WTC11 (cell line): Measurements from ENCODE around the gene EEF1AKMT1.

ENCODE experiments used
- CBFB ChIP-seq: sonication (generic); formaldehyde crosslinking; IDR thresholded peaks from 2 replicates; pipeline ENCODE4 v1.8.1; 2022; ENCODE audit warnings: mild to moderate bottlenecking, low read depth, missing genetic modification reagents
- IRF2 ChIP-seq: sonication (generic); formaldehyde crosslinking; IDR thresholded peaks from 2 replicates; pipeline ENCODE4 v1.8.0; 2022; ENCODE audit warnings: low read depth, missing genetic modification reagents, borderline replicate concordance
- JUN ChIP-seq: sonication (generic); formaldehyde crosslinking; IDR thresholded peaks from 2 replicates; pipeline ENCODE4 v1.8.0; 2023; ENCODE audit warnings: mild to moderate bottlenecking, missing genetic modification reagents
- NFE2L1 ChIP-seq: sonication (generic); formaldehyde crosslinking; IDR thresholded peaks from 2 replicates; pipeline ENCODE4 v1.8.1; 2023; ENCODE audit warnings: missing genetic modification reagents
- RORB ChIP-seq: fragments of 250-450 bp; sonication (Bioruptor Pico); IDR thresholded peaks from 2 replicates; pipeline ENCODE4 v1.9.0; 2021; ENCODE audit warnings: mild to moderate bottlenecking
- SMAD3 ChIP-seq: sonication (generic); formaldehyde crosslinking; IDR thresholded peaks from 2 replicates; pipeline ENCODE4 v1.8.0; 2022; ENCODE audit warnings: missing genetic modification reagents, mild to moderate bottlenecking, borderline replicate concordance
- ZNF232 ChIP-seq: sonication (generic); formaldehyde crosslinking; IDR thresholded peaks from 2 replicates; pipeline ENCODE4 v1.8.0; 2022; ENCODE audit warnings: mild to moderate bottlenecking, missing genetic modification reagents
- ZNF671 ChIP-seq: fragments of 250-450 bp; sonication (Bioruptor Pico); IDR thresholded peaks from 2 replicates; pipeline ENCODE4 v1.8.0; 2021; ENCODE audit warnings: mild to moderate bottlenecking
- TF ChIP-seq, protein P1 (sequence below): fragments of 200-600 bp; IDR thresholded peaks from 2 replicates; pipeline ENCODE4 v1.8.0; 2022; ENCODE audit warnings: antibody characterized with exemption
- TF ChIP-seq, protein P2 (sequence below): sonication (generic); formaldehyde crosslinking; IDR thresholded peaks from 2 replicates; pipeline ENCODE4 v1.8.0; 2022; ENCODE audit warnings: mild to moderate bottlenecking, missing genetic modification reagents
- TF ChIP-seq, protein P3 (sequence below): sonication (generic); formaldehyde crosslinking; IDR thresholded peaks from 2 replicates; pipeline ENCODE4 v1.8.1; 2022; ENCODE audit warnings: missing genetic modification reagents, borderline replicate concordance

DNA sequence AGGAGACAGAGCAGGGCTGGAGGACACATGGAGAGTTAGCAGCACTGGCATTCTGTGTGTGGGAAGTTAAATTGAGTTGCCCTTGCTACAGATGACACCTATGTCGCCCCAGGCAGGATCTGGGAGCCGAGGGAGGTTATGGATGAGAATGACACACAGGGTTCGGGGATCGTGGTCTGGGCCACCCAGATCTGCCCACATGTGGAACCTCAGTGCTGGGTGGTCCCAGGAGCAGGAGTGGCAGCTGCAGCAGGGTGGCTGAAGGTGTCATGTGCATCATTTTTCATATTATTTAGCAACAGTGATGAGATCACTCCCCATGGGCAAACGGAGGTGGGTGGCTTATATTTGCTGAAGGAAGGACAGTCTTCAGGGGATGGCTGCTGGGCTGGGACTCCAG is 67.1 kb downstream of the EEF1AKMT1 start:
- TF ChIP-seq, protein P1, sequence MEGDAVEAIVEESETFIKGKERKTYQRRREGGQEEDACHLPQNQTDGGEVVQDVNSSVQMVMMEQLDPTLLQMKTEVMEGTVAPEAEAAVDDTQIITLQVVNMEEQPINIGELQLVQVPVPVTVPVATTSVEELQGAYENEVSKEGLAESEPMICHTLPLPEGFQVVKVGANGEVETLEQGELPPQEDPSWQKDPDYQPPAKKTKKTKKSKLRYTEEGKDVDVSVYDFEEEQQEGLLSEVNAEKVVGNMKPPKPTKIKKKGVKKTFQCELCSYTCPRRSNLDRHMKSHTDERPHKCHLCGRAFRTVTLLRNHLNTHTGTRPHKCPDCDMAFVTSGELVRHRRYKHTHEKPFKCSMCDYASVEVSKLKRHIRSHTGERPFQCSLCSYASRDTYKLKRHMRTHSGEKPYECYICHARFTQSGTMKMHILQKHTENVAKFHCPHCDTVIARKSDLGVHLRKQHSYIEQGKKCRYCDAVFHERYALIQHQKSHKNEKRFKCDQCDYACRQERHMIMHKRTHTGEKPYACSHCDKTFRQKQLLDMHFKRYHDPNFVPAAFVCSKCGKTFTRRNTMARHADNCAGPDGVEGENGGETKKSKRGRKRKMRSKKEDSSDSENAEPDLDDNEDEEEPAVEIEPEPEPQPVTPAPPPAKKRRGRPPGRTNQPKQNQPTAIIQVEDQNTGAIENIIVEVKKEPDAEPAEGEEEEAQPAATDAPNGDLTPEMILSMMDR = no peak
- TF ChIP-seq NFE2L1 (CRISPR knock-in tag) = no peak
- TF ChIP-seq ZNF671 = no peak
- TF ChIP-seq, protein P2, sequence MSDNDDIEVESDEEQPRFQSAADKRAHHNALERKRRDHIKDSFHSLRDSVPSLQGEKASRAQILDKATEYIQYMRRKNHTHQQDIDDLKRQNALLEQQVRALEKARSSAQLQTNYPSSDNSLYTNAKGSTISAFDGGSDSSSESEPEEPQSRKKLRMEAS (CRISPR knock-in tag) = no peak
- TF ChIP-seq ZNF232 (CRISPR knock-in tag) = no peak
- TF ChIP-seq JUN (CRISPR knock-in tag) = no peak
- TF ChIP-seq IRF2 (CRISPR knock-in tag) = no peak
- TF ChIP-seq, protein P3, sequence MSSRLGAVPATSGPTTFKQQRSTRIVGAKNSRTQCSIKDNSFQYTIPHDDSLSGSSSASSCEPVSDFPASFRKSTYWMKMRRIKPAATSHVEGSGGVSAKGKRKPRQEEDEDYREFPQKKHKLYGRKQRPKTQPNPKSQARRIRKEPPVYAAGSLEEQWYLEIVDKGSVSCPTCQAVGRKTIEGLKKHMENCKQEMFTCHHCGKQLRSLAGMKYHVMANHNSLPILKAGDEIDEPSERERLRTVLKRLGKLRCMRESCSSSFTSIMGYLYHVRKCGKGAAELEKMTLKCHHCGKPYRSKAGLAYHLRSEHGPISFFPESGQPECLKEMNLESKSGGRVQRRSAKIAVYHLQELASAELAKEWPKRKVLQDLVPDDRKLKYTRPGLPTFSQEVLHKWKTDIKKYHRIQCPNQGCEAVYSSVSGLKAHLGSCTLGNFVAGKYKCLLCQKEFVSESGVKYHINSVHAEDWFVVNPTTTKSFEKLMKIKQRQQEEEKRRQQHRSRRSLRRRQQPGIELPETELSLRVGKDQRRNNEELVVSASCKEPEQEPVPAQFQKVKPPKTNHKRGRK = no peak
- TF ChIP-seq RORB (CRISPR knock-in tag) = no peak
- TF ChIP-seq CBFB (CRISPR knock-in tag) = no peak
- no peak for TF ChIP-seq SMAD3 (CRISPR knock-in tag)
